ENCODE results near the gene TTYH1.

The TTYH1 gene

GRCh38 chr19:54393381-54393780 lies 21.9 kb upstream of the TTYH1 start:
- DNase-seq (ENCODE audit: low read depth), result no peak

GRCh38 chr19:54395685-54396084 lies 19.6 kb upstream of the TTYH1 start:
- DNase-seq (ENCODE audit: low read depth), result no peak

GRCh38 chr19:54399189-54399588 lies 16.1 kb upstream of the TTYH1 start:
- no peak for DNase-seq (ENCODE audit: low read depth)

- DNase-seq (ENCODE audit: low read depth), result no peak
These were observed 14.4 kb upstream of the TTYH1 start for GRCh38 chr19:54400913-54401312.

- no peak for DNase-seq (ENCODE audit: low read depth)
These were observed 12.2 kb upstream of the TTYH1 start for GRCh38 chr19:54403054-54403453.

- no peak for DNase-seq (ENCODE audit: low read depth)
These were observed 9.6 kb upstream of the TTYH1 start for GRCh38 chr19:54405628-54406027.

GRCh38 chr19:54407780-54408179 lies 7.5 kb upstream of the TTYH1 start:
- no peak for DNase-seq (ENCODE audit: low read depth)

GRCh38 chr19:54408456-54409026 lies 6.7 kb upstream of the TTYH1 start:
- no peak for DNase-seq (ENCODE audit: low read depth)

- DNase-seq (ENCODE audit: low read depth), result no peak
These were observed 4.2 kb upstream of the TTYH1 start for GRCh38 chr19:54411033-54411432.

GRCh38 chr19:54412877-54413276 lies 2.4 kb upstream of the TTYH1 start:
- no peak for DNase-seq (ENCODE audit: low read depth)

- DNase-seq (ENCODE audit: low read depth), result no peak
These were observed 1.1 kb upstream of the TTYH1 start for GRCh38 chr19:54414156-54414555.

GRCh38 chr19:54415901-54416673 lies 823 bp downstream of the TTYH1 start:
- no peak for DNase-seq (ENCODE audit: low read depth)

- no peak for DNase-seq (ENCODE audit: low read depth)
These were observed 1.6 kb downstream of the TTYH1 start for GRCh38 chr19:54416695-54417491.

GRCh38 chr19:54418030-54418929 lies 3.0 kb downstream of the TTYH1 start:
- no peak for DNase-seq (ENCODE audit: low read depth)

GRCh38 chr19:54418930-54419800 lies 3.9 kb downstream of the TTYH1 start:
- no peak for DNase-seq (ENCODE audit: low read depth)

GRCh38 chr19:54420068-54420382 lies 4.8 kb downstream of the TTYH1 start:
- DNase-seq (ENCODE audit: low read depth), result no peak

GRCh38 chr19:54420383-54421168 lies 5.3 kb downstream of the TTYH1 start:
- no peak for DNase-seq (ENCODE audit: low read depth)

GRCh38 chr19:54421169-54421516 lies 5.9 kb downstream of the TTYH1 start:
- DNase-seq (ENCODE audit: low read depth), result no peak

GRCh38 chr19:54421521-54421920 lies 6.3 kb downstream of the TTYH1 start:
- DNase-seq (ENCODE audit: low read depth), result no peak

GRCh38 chr19:54422136-54422535 lies 6.9 kb downstream of the TTYH1 start:
- no peak for DNase-seq (ENCODE audit: low read depth)

GRCh38 chr19:54424201-54424600 lies 8.9 kb downstream of the TTYH1 start:
- no peak for DNase-seq (ENCODE audit: low read depth)

All from stimulated activated CD8-positive, alpha-beta memory T cell treated with anti-CD3 and anti-CD28 coated beads, Interleukin-7, amount 100 ng/mL, for 24 hours (primary cell).